Neural cell (in vitro differentiated cells): ENCODE results near the gene CDCP1. TPM values are rescaled to one million over a fixed set of nuclear protein-coding genes. Genes with fewer than 3 reads are reported as not detected.
A peak's percentile ranks its signal among the peaks of the same experiment; 100 is the strongest.

Experiments used
- H2AFZ ChIP-seq: fragments of 200-600, 300-800 bp; sonication (generic), shearing (Covaris generic); 2 replicates; pipeline ENCODE4 v1.6.0; 2014; ENCODE audit warnings: low read depth, mild to moderate bottlenecking, antibody characterized with exemption, low read length, moderate library complexity
- H3F3A ChIP-seq: fragments of 200-600 bp; shearing (Covaris generic); 2 replicates; pipeline ENCODE4 v1.6.1; 2016; ENCODE audit warnings: mild to moderate bottlenecking, moderate library complexity, mixed read lengths, antibody characterized with exemption, low read length; ENCODE audit not compliant: insufficient read depth, poor library complexity, severe bottlenecking
- H3K27ac ChIP-seq: fragments of 200-600, 300-800 bp; sonication (generic), shearing (Covaris generic); 2 replicates; pipeline ENCODE4 v1.5.1; 2014; ENCODE audit warnings: mild to moderate bottlenecking, low read length, moderate library complexity
- H3K27me3 ChIP-seq: fragments of 300-800, 200-600 bp; sonication (generic), shearing (Covaris generic); 2 replicates; pipeline ENCODE4 v1.6.0; 2014; ENCODE audit warnings: mild to moderate bottlenecking, low read depth, low read length, moderate library complexity; ENCODE audit not compliant: insufficient read depth
- H3K36me3 ChIP-seq: fragments of 300-800, 200-600 bp; sonication (generic), shearing (Covaris generic); 2 replicates; pipeline ENCODE4 v1.5.1; 2014; ENCODE audit warnings: mild to moderate bottlenecking, antibody characterized with exemption, low read length, moderate library complexity; ENCODE audit not compliant: insufficient read depth
- H3K4me2 ChIP-seq: fragments of 300-800, 200-600 bp; sonication (generic), shearing (Covaris generic); 2 replicates; pipeline ENCODE4 v1.6.0; 2014; ENCODE audit warnings: mild to moderate bottlenecking, low read length
- H3K4me3 ChIP-seq: fragments of 300-800, 200-600 bp; sonication (generic), shearing (Covaris generic); 2 replicates; pipeline ENCODE4 v1.5.1; 2014; ENCODE audit warnings: mild to moderate bottlenecking, low read length, moderate library complexity
- H3K79me2 ChIP-seq: fragments of 200-600 bp; shearing (Covaris generic); replicated peaks from 2 replicates; pipeline ENCODE4 v1.6.0; 2014; ENCODE audit warnings: mild to moderate bottlenecking, low read length, moderate library complexity; ENCODE audit not compliant: insufficient read depth
- H3K9ac ChIP-seq: fragments of 300-800, 200-600 bp; sonication (generic), shearing (Covaris generic); 2 replicates; pipeline ENCODE4 v1.6.1; 2016; ENCODE audit warnings: mild to moderate bottlenecking, low read length, mixed read lengths
- H3K9me2 ChIP-seq: fragments of 200-600 bp; shearing (Covaris generic); 2 replicates; pipeline ENCODE4 v1.6.1; 2016; ENCODE audit warnings: mild to moderate bottlenecking, low read length, mixed read lengths; ENCODE audit not compliant: insufficient read depth
- H3K9me3 ChIP-seq: fragments of 200-600, 300-800 bp; sonication (generic), shearing (Covaris generic); 2 replicates; pipeline ENCODE4 v1.6.1; 2016; ENCODE audit warnings: mild to moderate bottlenecking, mixed run types, low read length, moderate library complexity, mixed read lengths
- H4K20me1 ChIP-seq: fragments of 200-600 bp; shearing (Covaris generic); 2 replicates; pipeline ENCODE4 v1.6.1; 2016; ENCODE audit warnings: mild to moderate bottlenecking, mixed run types; ENCODE audit not compliant: insufficient read depth
- EP300 ChIP-seq: fragments of 450-650 bp; conservative IDR thresholded peaks from 2 replicates; pipeline ENCODE4 v1.6.1; 2014; ENCODE audit warnings: antibody characterized with exemption, mild to moderate bottlenecking, moderate library complexity; ENCODE audit not compliant: poor library complexity, severe bottlenecking
- EZH2 ChIP-seq: fragments of 200-600, 300-800 bp; shearing (Covaris generic), sonication (generic); IDR thresholded peaks from 2 replicates; pipeline ENCODE4 v1.6.1; 2014; ENCODE audit warnings: antibody characterized with exemption, low read length, borderline replicate concordance, mild to moderate bottlenecking; ENCODE audit not compliant: insufficient read depth, poor library complexity, severe bottlenecking
- MXI1 ChIP-seq: fragments of 450-650 bp; conservative IDR thresholded peaks from 2 replicates; pipeline ENCODE4 v1.6.1; 2014; ENCODE audit warnings: antibody characterized with exemption, mild to moderate bottlenecking; ENCODE audit not compliant: poor library complexity, severe bottlenecking
- POLR2AphosphoS5 ChIP-seq: IDR thresholded peaks from 2 replicates; pipeline ENCODE4 v1.6.1; 2012
- RAD21 ChIP-seq: fragments of 450-650 bp; conservative IDR thresholded peaks from 2 replicates; pipeline ENCODE4 v1.6.1; 2014; ENCODE audit warnings: antibody characterized with exemption, mild to moderate bottlenecking, moderate library complexity
- SMC3 ChIP-seq: fragments of 450-650 bp; conservative IDR thresholded peaks from 2 replicates; pipeline ENCODE4 v1.6.1; 2014; ENCODE audit warnings: antibody characterized with exemption, mild to moderate bottlenecking, moderate library complexity; ENCODE audit not compliant: poor library complexity
- polyA plus RNA-seq: library from polyadenylated mRNA; depleted of rRNA; stranded (reverse); fragments of >200 nt; gene quantifications from 2 replicates; pipeline ENCODE4 v1.2.3, GENCODE V29; 2014
- TF ChIP-seq, protein P1 (sequence below): fragments of 450-650 bp; IDR thresholded peaks from 2 replicates; pipeline ENCODE4 v1.5.1; 2014; ENCODE audit warnings: antibody characterized with exemption, mild to moderate bottlenecking, moderate library complexity; ENCODE audit not compliant: poor library complexity, severe bottlenecking
- TF ChIP-seq, protein P2 (sequence below): IDR thresholded peaks from 2 replicates; pipeline ENCODE4 v1.6.1; 2012; ENCODE audit warnings: borderline replicate concordance

The CDCP1 gene
- polyA plus RNA-seq, 1 donor from 2014 or later, result not detected

DNA sequence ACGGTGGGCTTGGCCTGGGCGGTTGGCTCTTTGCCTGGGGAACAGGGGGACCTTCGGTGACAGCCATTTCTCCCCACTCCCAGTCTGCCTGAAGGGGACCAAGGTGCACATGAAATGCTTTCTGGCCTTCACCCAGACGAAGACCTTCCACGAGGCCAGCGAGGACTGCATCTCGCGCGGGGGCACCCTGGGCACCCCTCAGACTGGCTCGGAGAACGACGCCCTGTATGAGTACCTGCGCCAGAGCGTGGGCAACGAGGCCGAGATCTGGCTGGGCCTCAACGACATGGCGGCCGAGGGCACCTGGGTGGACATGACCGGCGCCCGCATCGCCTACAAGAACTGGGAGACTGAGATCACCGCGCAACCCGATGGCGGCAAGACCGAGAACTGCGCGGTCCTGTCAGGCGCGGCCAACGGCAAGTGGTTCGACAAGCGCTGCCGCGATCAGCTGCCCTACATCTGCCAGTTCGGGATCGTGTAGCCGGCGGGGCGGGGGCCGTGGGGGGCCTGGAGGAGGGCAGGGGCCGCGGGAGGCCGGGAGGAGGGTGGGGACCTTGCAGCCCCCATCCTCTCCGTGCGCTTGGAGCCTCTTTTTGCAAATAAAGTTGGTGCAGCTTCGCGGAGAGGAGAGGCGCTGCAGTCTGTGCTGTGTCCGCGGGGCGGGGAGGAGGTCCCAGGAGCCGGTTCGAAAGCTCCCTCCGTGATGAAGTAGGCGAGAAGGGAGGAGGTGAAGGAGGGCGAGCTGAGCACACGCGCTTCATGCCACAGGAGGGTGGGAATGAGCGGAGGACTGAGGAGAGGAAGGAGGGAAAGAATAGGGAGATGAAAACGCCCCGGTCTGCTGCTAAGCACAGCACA lies 110.5 kb downstream of the CDCP1 start:
- no peak overlapping the region for H2AFZ ChIP-seq
- no peaks in the 10 kb centered on the region for H3K9me3 ChIP-seq
- peak overlapping the region; percentile 9 for H3K9ac ChIP-seq
- no peaks in the 10 kb centered on the region for H3K79me2 ChIP-seq
- no peaks in the 10 kb centered on the region for H4K20me1 ChIP-seq
- H3K4me2 ChIP-seq, result no peak overlapping the region
- peak overlapping the region; percentile 56 for H3K4me3 ChIP-seq
- no peaks in the 10 kb centered on the region for H3K9me2 ChIP-seq
- TF ChIP-seq EZH2 (no peak), MXI1 (no peak)
- H3K27me3 ChIP-seq, result peaks cover 30% of the 10 kb centered on the region
- no peaks in the 10 kb centered on the region for H3F3A ChIP-seq
- H3K36me3 ChIP-seq, result no peaks in the 10 kb centered on the region
- H3K27ac ChIP-seq, result no peak overlapping the region

DNA sequence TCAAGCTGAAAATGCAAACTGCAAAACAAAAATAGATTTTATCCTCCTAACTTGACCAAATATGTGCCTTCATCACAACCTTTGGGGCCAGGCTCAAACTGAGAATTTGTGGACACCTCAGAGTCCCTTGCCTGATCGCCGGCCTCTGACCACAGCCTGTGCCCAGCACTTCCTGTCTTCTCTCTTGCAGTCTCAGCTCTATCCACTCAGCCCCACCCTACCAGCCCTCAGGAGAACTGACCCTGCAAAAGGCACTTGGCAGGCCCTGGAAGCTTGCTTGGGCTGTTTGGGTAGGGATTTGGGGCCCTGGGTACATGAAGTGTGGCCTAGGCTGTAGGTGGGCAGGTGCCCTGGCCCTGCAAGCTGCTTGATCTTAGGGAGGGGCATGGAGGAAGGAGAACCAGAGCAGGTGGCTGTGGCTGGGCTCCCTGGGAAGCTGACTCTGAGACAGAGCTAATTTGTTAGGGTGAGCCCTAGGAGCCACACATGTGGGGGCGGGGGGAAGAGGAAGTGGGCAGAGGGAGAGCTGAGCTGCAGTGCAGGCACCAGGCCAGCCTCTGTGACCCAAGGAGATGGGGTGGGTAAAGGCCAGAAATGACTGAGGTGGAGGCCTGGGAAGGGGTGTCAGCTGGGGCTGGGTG lies 111.4 kb downstream of the CDCP1 start:
- no peaks in the 10 kb centered on the region for H3F3A ChIP-seq
- H3K4me2 ChIP-seq, result no peak overlapping the region
- TF ChIP-seq POLR2AphosphoS5 (no peak), SMC3 (no peak), EP300 (no peak), MXI1 (no peak), RAD21 (no peak)
- TF ChIP-seq, protein P1, sequence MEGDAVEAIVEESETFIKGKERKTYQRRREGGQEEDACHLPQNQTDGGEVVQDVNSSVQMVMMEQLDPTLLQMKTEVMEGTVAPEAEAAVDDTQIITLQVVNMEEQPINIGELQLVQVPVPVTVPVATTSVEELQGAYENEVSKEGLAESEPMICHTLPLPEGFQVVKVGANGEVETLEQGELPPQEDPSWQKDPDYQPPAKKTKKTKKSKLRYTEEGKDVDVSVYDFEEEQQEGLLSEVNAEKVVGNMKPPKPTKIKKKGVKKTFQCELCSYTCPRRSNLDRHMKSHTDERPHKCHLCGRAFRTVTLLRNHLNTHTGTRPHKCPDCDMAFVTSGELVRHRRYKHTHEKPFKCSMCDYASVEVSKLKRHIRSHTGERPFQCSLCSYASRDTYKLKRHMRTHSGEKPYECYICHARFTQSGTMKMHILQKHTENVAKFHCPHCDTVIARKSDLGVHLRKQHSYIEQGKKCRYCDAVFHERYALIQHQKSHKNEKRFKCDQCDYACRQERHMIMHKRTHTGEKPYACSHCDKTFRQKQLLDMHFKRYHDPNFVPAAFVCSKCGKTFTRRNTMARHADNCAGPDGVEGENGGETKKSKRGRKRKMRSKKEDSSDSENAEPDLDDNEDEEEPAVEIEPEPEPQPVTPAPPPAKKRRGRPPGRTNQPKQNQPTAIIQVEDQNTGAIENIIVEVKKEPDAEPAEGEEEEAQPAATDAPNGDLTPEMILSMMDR, result no peak
- TF ChIP-seq, protein P2, sequence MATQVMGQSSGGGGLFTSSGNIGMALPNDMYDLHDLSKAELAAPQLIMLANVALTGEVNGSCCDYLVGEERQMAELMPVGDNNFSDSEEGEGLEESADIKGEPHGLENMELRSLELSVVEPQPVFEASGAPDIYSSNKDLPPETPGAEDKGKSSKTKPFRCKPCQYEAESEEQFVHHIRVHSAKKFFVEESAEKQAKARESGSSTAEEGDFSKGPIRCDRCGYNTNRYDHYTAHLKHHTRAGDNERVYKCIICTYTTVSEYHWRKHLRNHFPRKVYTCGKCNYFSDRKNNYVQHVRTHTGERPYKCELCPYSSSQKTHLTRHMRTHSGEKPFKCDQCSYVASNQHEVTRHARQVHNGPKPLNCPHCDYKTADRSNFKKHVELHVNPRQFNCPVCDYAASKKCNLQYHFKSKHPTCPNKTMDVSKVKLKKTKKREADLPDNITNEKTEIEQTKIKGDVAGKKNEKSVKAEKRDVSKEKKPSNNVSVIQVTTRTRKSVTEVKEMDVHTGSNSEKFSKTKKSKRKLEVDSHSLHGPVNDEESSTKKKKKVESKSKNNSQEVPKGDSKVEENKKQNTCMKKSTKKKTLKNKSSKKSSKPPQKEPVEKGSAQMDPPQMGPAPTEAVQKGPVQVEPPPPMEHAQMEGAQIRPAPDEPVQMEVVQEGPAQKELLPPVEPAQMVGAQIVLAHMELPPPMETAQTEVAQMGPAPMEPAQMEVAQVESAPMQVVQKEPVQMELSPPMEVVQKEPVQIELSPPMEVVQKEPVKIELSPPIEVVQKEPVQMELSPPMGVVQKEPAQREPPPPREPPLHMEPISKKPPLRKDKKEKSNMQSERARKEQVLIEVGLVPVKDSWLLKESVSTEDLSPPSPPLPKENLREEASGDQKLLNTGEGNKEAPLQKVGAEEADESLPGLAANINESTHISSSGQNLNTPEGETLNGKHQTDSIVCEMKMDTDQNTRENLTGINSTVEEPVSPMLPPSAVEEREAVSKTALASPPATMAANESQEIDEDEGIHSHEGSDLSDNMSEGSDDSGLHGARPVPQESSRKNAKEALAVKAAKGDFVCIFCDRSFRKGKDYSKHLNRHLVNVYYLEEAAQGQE, result no peak
- H3K79me2 ChIP-seq, result no peaks in the 10 kb centered on the region
- H3K9me3 ChIP-seq, result no peaks in the 10 kb centered on the region
- H3K4me3 ChIP-seq, result no peak overlapping the region
- no peaks in the 10 kb centered on the region for H3K36me3 ChIP-seq
- H3K27ac ChIP-seq, result no peak overlapping the region
- H3K27me3 ChIP-seq, result peaks cover 30% of the 10 kb centered on the region
- no peak overlapping the region for H3K9ac ChIP-seq
- H2AFZ ChIP-seq, result no peak overlapping the region
- H3K9me2 ChIP-seq, result no peaks in the 10 kb centered on the region
- no peaks in the 10 kb centered on the region for H4K20me1 ChIP-seq
